ENCODE results near the gene POTEC.
"Not testable (repeated sequence)": the region's sequence is repeated elsewhere in the genome, so short reads cannot be mapped to it uniquely, and the experiment has no call there.

The POTEC gene

DNA sequence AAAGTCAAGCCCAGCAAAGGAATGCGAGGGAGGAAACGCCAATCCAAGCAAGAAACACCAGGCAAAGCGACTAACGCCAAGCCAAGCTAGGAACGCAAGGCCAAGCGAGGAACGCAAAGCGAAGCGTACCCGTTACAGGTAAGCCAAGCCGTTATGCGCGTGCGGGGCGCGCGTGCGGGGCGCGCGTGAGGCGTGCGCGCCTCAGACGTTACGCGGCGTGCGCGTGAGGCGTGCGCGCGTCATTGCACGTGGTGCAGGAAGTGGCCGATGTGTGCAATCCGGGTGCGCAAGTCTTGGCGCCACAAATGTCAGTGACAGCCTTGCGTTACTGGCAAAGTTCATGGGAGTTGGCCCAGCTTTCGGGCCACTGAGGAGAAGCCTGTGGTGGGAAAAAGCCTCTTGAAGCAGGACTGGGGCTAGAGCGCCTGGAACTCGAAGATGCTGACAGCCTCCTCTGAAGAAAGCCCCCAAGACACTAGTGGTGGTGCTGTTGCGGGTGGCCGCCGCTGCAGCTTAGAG, at the start of gene POTEC:
POTEC (minus strand) TSS at position 155 of the 519 bp plus-strand sequence. CDS start 454 bp downstream, outside the sequence.
- DNase-seq, result not testable (repeated sequence)

- no peak for DNase-seq
Observed at GRCh38 chr18:14577971-14578370, 34.6 kb upstream of the POTEC start.

DNA sequence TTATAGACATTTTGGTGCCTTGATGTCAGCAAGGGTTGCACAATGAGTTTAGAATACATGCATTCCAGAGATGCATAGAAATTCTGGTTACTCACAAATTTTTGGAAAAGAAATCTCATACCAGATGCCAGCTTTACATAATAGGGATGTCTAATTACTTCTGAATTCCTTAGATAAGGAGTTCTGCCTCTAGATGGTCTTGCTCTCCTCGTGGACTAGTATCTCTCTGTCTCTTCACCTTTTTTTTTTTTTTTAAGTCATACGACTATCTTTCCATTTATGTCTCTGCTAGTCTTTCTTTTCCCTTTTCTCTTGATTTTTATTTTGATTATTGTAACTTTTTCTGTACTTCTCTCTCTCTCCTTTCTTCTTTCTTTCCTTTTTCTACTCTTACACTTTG, 16.1 kb upstream of the POTEC start:
- DNase-seq, result not testable (repeated sequence)

DNA sequence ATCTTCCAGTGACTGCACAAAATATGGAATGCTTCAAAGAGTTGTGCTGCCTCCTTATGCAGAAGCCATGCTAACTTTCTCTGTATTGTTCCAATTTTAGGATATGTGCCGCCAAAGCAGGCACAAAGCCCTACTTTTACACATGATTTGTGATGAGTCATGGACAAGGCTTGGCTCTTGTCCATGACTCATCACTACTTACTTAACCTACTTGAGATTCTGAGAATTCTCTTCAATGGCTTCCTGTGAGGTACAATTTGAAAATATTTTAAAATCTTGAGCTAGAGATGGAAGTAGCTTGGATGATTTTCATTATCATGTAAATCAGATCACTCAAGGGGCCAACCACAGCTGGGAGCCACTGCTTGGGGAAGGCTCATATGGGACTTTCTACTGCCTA, 11.7 kb downstream of the POTEC start:
- DNase-seq, result not testable (repeated sequence)

- not testable (repeated sequence) for DNase-seq
Observed at GRCh38 chr18:14510707-14511106, 32.7 kb downstream of the POTEC start.

DNA sequence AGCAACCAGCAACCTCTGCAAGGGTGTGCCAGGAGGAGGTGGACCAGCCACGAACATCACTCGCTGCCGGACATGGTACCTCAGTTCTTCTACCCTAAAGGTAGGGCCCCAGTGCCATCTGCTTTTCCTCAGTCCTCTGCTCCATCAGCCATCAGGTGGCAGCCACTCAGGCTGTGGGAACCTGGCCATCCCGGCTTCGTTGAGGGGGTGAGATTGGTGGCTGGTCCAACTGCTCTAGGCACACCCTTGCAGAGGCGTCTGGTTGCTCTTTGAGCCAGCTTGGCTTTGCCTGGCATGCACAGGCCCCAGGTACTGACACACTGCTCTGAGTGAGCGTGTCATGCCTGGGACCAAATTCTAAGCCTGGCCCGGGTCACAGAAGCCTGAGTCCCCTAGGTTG, 39.7 kb downstream of the POTEC start:
- not testable (repeated sequence) for DNase-seq

- not testable (repeated sequence) for DNase-seq
Observed at GRCh38 chr18:14501894-14502293, 41.5 kb downstream of the POTEC start.

GRCh38 chr18:14489256-14490014, 54.0 kb downstream of the POTEC start:
- not testable (repeated sequence) for DNase-seq

DNA sequence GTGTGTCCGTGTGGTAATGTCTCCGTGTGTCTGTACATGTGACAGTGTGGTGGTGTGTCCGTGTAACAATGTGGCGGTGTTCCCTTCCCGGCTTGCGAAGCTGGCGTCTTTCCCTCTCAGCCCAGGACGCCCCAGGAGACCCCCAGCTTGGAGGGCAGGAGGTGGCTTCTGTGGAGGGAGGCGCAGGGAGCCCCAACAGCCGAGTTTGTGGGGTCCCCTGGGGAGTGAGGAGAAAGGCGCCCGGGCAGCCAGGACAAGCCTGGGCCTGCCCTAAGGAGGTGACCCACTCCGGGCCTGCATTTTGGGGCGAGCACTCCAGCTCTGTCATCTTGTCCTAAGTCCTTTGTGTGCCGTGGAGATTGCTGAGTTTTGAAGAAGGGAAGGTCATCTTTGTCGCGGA, 54.6 kb downstream of the POTEC start:
- DNase-seq, result not testable (repeated sequence)

DNA sequence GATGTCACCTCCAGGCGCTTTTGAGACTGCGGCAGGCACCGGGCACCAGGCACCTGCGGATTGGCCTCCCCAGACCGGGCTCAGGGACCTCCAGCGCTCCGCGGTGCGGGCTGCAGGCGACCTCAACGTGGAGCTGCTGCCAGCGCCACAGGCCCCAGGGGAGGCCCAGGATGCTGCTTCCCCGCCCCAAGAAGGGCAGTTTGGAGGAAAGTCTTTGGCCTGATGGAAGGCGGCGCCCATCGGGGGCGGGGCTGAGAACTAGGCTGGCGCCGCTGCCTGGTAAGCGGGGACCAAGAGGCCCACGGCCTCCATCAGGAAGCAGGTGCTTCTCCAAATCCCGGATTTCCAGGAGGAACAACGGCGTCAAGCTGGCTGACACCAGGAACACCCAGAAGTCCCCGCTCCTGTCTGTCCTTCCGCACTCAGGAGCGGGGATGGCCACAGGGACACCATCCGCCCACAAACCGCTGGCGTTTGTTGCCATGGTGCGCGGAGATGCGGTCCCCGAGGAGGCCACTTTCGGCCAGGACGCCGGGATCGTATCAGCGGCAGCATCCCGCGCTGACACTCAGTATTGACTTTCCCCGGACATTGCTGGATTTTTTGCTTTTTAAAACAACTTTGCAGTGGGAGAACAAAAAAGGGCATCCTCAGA, 56.3 kb downstream of the POTEC start:
- not testable (repeated sequence) for DNase-seq

GRCh38 chr18:14479076-14479475, 64.3 kb downstream of the POTEC start:
- DNase-seq, result not testable (repeated sequence)

DNA sequence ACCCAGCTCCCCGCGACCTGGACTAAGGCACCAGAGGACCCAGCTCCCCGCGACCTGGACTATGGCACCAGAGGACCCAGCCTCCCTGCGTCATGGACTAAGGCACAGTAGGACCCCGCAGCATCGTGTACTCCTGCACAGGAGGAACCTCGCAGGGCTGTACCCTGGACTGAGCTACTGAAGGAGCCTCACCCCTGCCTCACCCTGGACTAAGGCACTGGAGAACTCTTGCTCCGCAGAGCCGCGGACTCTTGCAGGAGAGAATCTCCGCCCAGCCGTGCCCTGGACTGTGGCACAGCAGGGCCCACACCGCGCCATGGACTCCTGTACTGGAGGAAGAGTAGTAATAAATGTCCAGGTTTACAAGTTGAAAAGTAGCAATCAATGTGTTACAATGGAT, 67.9 kb downstream of the POTEC start:
- not testable (repeated sequence) for DNase-seq

DNA sequence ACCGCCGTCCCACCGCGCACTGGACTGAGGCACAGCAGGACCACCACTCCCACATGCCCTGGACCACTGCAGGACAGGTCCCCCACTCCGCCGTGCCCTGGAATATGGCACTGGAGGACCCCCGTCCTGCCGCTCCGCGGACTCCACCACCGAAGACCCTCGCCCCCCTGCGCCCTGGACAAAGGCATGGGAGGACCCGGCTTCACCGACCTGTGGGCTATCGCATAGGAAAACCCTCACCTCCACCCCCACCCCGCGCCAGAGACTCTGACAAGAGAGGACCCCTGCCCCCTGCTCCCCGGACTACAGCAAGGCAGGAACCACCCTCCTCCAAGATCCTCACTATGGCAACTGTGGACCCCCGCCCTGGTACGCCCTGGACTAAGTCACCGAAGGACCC, 68.6 kb downstream of the POTEC start:
- not testable (repeated sequence) for DNase-seq

- not testable (repeated sequence) for DNase-seq
Observed at GRCh38 chr18:14474007-14474720, 69.2 kb downstream of the POTEC start.

GRCh38 chr18:14473250-14474006, 70.0 kb downstream of the POTEC start:
- DNase-seq, result not testable (repeated sequence)

DNA sequence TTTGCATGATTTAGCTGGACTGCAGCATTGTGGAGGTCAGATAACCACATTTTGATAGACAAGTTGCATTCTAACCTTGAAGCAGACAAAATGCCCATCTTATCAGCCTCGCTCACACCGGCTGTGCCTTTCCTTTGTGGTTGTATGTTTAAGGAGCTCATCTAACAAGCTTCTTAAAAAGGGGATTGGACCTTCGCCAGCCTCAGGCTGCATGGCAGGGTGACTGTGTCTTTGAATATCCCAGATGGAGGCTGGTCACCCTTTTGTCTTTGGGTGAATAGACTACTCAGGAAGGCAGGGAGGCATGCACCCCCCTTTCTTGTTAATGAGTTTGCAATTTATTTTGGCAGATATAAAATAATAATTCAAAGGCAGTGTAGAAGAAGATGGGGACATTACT, 72.1 kb downstream of the POTEC start:
- not testable (repeated sequence) for DNase-seq

GRCh38 chr18:14470446-14470845, 73.0 kb downstream of the POTEC start:
- not testable (repeated sequence) for DNase-seq

DNA sequence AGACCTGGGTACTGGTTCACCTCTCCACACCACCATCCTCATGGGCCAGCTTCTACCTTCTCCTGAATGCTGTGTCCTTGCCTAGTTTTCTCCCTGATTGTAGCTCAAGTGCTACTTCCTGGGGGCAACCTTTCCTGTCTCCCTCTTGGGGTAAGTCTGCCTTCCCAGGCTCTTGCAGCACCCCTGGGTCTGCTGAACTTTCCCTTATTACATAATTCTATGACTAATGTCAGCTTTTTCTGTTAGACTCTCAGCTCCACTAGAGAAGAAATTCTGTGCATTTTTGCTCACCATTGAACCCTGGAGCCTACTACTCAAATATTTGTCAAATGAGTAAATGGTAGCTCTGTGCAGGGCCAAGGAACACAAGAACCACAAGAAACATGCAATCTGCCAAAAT, 73.4 kb downstream of the POTEC start:
- not testable (repeated sequence) for DNase-seq

DNA sequence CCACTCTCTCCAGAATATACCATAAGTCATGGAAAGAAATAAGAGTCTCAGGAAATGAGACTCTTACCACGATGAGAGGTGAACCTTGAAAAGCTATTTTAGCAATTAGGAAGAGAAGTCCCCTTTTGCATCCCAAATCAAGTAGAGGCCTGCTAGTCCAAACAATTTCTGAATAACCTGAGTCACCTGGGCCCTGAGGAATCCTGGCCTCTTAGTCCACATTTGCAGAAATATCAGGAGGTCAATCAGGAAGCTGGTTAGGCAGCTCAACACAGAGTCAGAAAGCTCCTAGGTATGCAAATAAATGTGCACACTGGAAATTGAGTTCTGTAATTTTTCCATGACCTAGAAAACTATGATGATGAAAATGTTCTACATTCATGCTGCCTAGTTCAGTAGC, 77.4 kb downstream of the POTEC start:
- DNase-seq, result not testable (repeated sequence)

All from activated CD4-positive, alpha-beta T cell treated with anti-CD3 and anti-CD28 coated beads for 1 hour (primary cell).